Measurements from ENCODE around the gene EPM2AIP1. TPM values are rescaled to one million over a fixed set of nuclear protein-coding genes. Genes with fewer than 3 reads are reported as not detected.

Gene EPM2AIP1
- total RNA-seq, 1 experiment from 2014 or later: 12.9 TPM

GRCh38 chr3:36945333-36945980, 47.5 kb downstream of the EPM2AIP1 start:
- no peak for DNase-seq (ENCODE audit: unreplicated experiment)
- intact Hi-C loops (cut with micrococcal nuclease): no loop called here
- no peak overlapping the region for H3K27ac Mint-ChIP-seq (ENCODE audit: low read depth, unreplicated experiment)
- H3K4me1 Mint-ChIP-seq (ENCODE audit: insufficient read depth, unreplicated experiment): no peaks in the 10 kb centered on the region
- BruUV-seq (replicated peaks): no TSS peak
- H3K9me3 Mint-ChIP-seq (ENCODE audit: unreplicated experiment): peaks cover 17% of the 10 kb centered on the region
- ChIA-PET POLR2A (no interaction called here), CTCF (interaction anchor here (0.6 to 0.8 kb wide), 4 partner anchors 12 to 981 kb away, joined by 3 to 7 read pairs (median 4); no protein-coding TSS in a partner anchor)
- no peak overlapping the region for H3K4me3 Mint-ChIP-seq (ENCODE audit: unreplicated experiment)
- TF ChIP-seq, protein P1, sequence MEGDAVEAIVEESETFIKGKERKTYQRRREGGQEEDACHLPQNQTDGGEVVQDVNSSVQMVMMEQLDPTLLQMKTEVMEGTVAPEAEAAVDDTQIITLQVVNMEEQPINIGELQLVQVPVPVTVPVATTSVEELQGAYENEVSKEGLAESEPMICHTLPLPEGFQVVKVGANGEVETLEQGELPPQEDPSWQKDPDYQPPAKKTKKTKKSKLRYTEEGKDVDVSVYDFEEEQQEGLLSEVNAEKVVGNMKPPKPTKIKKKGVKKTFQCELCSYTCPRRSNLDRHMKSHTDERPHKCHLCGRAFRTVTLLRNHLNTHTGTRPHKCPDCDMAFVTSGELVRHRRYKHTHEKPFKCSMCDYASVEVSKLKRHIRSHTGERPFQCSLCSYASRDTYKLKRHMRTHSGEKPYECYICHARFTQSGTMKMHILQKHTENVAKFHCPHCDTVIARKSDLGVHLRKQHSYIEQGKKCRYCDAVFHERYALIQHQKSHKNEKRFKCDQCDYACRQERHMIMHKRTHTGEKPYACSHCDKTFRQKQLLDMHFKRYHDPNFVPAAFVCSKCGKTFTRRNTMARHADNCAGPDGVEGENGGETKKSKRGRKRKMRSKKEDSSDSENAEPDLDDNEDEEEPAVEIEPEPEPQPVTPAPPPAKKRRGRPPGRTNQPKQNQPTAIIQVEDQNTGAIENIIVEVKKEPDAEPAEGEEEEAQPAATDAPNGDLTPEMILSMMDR (IDR thresholded peaks at IDR 0.05; ENCODE audit: unreplicated experiment): no peak
- no peaks in the 10 kb centered on the region for H3K36me3 Mint-ChIP-seq (ENCODE audit: insufficient read depth, unreplicated experiment)
- H3K27me3 Mint-ChIP-seq (ENCODE audit: insufficient read depth, unreplicated experiment): no peaks in the 10 kb centered on the region

GRCh38 chr3:36944641-36945270, 48.2 kb downstream of the EPM2AIP1 start, which contains the start of gene TRANK1:
Gene TRANK1, minus strand, starts transcription at chr3:36945054. Its CDS starts 245 bp downstream, at chr3:36944809.
- TF ChIP-seq, protein P1 (IDR thresholded peaks at IDR 0.05; ENCODE audit: unreplicated experiment): no peak
- CTCF ChIA-PET: interaction anchor here (0.6 kb wide), 1 partner anchor 980 kb away, joined by 3 read pairs; no protein-coding TSS in a partner anchor
- peaks cover 17% of the 10 kb centered on the region for H3K9me3 Mint-ChIP-seq (ENCODE audit: unreplicated experiment)
- H3K27me3 Mint-ChIP-seq (ENCODE audit: insufficient read depth, unreplicated experiment): no peaks in the 10 kb centered on the region
- POLR2A ChIA-PET: no interaction called here
- DNase-seq (ENCODE audit: unreplicated experiment): no peak
- H3K4me3 Mint-ChIP-seq (ENCODE audit: unreplicated experiment): no peak within 1 kb of the TSS
- BruUV-seq (replicated peaks): no TSS peak
- H3K27ac Mint-ChIP-seq (ENCODE audit: low read depth, unreplicated experiment): no peak within 1 kb of the TSS
- H3K36me3 Mint-ChIP-seq (ENCODE audit: insufficient read depth, unreplicated experiment): no peaks in the 10 kb centered on the region
- no peaks in the 10 kb centered on the region for H3K4me1 Mint-ChIP-seq (ENCODE audit: insufficient read depth, unreplicated experiment)
- intact Hi-C loops (cut with micrococcal nuclease): no loop called here

DNA sequence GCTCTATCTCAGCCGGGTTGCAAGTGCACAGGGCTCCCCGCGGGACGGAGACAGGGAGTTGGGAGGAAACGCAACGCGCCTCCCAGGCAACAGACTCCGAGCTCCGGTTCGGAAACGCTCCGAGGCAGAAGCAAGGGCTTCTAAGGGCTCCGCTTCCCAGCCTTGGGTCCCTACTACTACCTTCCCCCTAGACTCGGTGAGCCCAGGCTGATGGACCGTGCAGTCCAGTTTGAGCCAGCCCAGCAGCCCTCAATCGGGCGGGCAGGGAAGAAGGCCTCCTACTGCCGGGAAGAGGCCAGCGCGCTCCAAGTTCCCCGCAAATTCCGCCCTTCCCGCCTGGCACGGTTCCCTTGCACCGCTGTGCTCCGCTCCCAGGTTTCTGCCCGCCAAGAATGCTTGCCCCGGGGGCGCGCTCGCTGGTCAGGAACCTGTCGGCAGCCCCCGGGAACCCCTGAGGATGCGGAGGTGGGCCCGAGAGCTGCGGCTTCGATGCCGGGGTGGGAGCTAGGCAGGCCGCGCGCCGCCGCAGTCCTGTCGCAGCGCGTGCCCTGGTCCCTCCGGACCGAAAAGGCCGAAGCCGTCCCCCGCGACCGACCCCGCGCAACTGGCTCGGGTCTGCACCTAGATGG, 48.8 kb downstream of the EPM2AIP1 start:
- TF ChIP-seq, protein P1 (IDR thresholded peaks at IDR 0.05; ENCODE audit: unreplicated experiment): no peak
- ChIA-PET POLR2A (no interaction called here), CTCF (interaction anchor here (0.8 kb wide), 1 partner anchor 213 kb away, joined by 8 read pairs; no protein-coding TSS in a partner anchor)
- H3K4me1 Mint-ChIP-seq (ENCODE audit: insufficient read depth, unreplicated experiment): no peaks in the 10 kb centered on the region
- H3K27me3 Mint-ChIP-seq (ENCODE audit: insufficient read depth, unreplicated experiment): no peaks in the 10 kb centered on the region
- H3K4me3 Mint-ChIP-seq (ENCODE audit: unreplicated experiment): no peak overlapping the region
- no peak overlapping the region for H3K27ac Mint-ChIP-seq (ENCODE audit: low read depth, unreplicated experiment)
- no peaks in the 10 kb centered on the region for H3K36me3 Mint-ChIP-seq (ENCODE audit: insufficient read depth, unreplicated experiment)
- DNase-seq (ENCODE audit: unreplicated experiment): no peak
- H3K9me3 Mint-ChIP-seq (ENCODE audit: unreplicated experiment): peaks cover 12% of the 10 kb centered on the region
- BruUV-seq (replicated peaks): no TSS peak
- intact Hi-C loops (cut with micrococcal nuclease): no loop called here

DNA sequence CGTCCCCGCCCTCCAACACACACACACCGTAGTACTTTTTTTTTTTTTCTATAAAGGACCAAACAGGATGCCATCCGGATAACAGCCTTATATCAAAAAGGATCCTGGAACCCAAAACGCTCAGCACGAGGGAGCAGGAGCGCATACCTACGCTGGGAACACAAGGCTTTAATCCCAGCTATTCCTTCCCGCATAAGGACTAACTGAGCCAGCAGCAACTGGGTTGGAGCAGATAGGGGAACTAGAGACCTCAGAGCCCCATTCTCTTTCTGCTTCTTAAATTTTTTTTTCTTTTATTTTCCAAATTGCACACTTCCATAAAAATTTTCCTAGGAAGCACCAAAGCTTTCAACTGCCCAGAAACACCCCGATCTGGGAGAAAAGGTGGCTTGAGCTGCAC, 49.3 kb downstream of the EPM2AIP1 start:
- no peaks in the 10 kb centered on the region for H3K27me3 Mint-ChIP-seq (ENCODE audit: insufficient read depth, unreplicated experiment)
- no TSS peak for BruUV-seq (replicated peaks)
- ChIA-PET CTCF (interaction anchor here (0.8 to 1.2 kb wide), 2 partner anchors 11 to 213 kb away, joined by 4 to 8 read pairs; no protein-coding TSS in a partner anchor), POLR2A (no interaction called here)
- TF ChIP-seq, protein P1 (IDR thresholded peaks at IDR 0.05; ENCODE audit: unreplicated experiment): no peak
- DNase-seq (ENCODE audit: unreplicated experiment): no peak
- H3K27ac Mint-ChIP-seq (ENCODE audit: low read depth, unreplicated experiment): no peak overlapping the region
- no peaks in the 10 kb centered on the region for H3K4me1 Mint-ChIP-seq (ENCODE audit: insufficient read depth, unreplicated experiment)
- H3K36me3 Mint-ChIP-seq (ENCODE audit: insufficient read depth, unreplicated experiment): no peaks in the 10 kb centered on the region
- no peak overlapping the region for H3K4me3 Mint-ChIP-seq (ENCODE audit: unreplicated experiment)
- H3K9me3 Mint-ChIP-seq (ENCODE audit: unreplicated experiment): peaks cover 7% of the 10 kb centered on the region
- intact Hi-C loops (cut with micrococcal nuclease): no loop called here
